Epithelial cell of esophagus (primary cell): ENCODE measurements around the gene TBC1D9.
A peak's percentile ranks its signal among the peaks of the same experiment; 100 is the strongest.

ENCODE experiments used
- DNase-seq: peaks from one replicate; pipeline ENCODE4 v3.0.0; 2010; ENCODE audit warnings: low read depth
- H3K4me3 ChIP-seq: 2 replicates; pipeline ENCODE4 v1.5.1; 2011; ENCODE audit warnings: mild to moderate bottlenecking, low read length, control low read depth
- CTCF ChIP-seq: IDR thresholded peaks from 2 replicates; pipeline ENCODE4 v1.5.1; 2011; ENCODE audit warnings: low read depth, mild to moderate bottlenecking, low read length, control low read depth, inconsistent platforms; ENCODE audit not compliant: insufficient read depth; ENCODE audit errors: missing control alignments

TBC1D9 gene

GRCh38 chr4:140774956-140775355 lies 18.8 kb upstream of the TBC1D9 start:
- H3K4me3 ChIP-seq: no peak overlapping the region
- no peak for TF ChIP-seq CTCF
- DNase-seq: no peak

GRCh38 chr4:140774510-140774909 lies 18.3 kb upstream of the TBC1D9 start:
- TF ChIP-seq CTCF: no peak
- no peak for DNase-seq
- H3K4me3 ChIP-seq: no peak overlapping the region

- DNase-seq: peak; percentile 34
- TF ChIP-seq CTCF: no peak
- H3K4me3 ChIP-seq: no peak overlapping the region
Observed at GRCh38 chr4:140769209-140769608, 13.0 kb upstream of the TBC1D9 start.

GRCh38 chr4:140764785-140765392 lies 8.7 kb upstream of the TBC1D9 start:
- TF ChIP-seq CTCF: no peak
- no peak overlapping the region for H3K4me3 ChIP-seq
- DNase-seq: no peak

GRCh38 chr4:140762202-140762601 lies 6.0 kb upstream of the TBC1D9 start:
- H3K4me3 ChIP-seq: no peak overlapping the region
- TF ChIP-seq CTCF: no peak
- peak; percentile 34 for DNase-seq

GRCh38 chr4:140757232-140757630 lies 1.0 kb upstream of the TBC1D9 start:
- peak overlapping the region; percentile 70 for H3K4me3 ChIP-seq
- DNase-seq: no peak
- no peak for TF ChIP-seq CTCF

- peak overlapping the region; percentile 70 for H3K4me3 ChIP-seq
- DNase-seq: peak; percentile 51
- no peak for TF ChIP-seq CTCF
Observed at GRCh38 chr4:140755774-140756318, 339 bp downstream of the TBC1D9 start.
